ENCODE data around the gene GDF2. TPM values are rescaled to one million over a fixed set of nuclear protein-coding genes. Genes with fewer than 3 reads are reported as not detected.

GDF2 gene
- total and polyA plus RNA-seq, 2 experiments from 2014 or later = not detected

DNA sequence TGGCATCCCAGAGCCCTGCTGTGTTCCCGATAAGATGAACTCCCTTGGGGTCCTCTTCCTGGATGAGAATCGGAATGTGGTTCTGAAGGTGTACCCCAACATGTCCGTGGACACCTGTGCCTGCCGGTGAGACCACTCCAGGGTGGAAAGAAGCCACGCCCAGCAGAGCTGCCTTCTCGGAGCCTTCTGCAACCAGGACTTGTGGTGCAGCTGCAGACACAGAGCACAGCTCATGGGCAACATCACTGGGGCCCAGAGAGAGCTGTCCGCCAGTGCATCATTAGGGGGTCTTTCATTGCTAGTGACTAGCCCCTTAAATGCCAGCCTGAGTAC lies 9.6 kb upstream of the GDF2 start (continued):
- TF ChIP-seq, protein P1, sequence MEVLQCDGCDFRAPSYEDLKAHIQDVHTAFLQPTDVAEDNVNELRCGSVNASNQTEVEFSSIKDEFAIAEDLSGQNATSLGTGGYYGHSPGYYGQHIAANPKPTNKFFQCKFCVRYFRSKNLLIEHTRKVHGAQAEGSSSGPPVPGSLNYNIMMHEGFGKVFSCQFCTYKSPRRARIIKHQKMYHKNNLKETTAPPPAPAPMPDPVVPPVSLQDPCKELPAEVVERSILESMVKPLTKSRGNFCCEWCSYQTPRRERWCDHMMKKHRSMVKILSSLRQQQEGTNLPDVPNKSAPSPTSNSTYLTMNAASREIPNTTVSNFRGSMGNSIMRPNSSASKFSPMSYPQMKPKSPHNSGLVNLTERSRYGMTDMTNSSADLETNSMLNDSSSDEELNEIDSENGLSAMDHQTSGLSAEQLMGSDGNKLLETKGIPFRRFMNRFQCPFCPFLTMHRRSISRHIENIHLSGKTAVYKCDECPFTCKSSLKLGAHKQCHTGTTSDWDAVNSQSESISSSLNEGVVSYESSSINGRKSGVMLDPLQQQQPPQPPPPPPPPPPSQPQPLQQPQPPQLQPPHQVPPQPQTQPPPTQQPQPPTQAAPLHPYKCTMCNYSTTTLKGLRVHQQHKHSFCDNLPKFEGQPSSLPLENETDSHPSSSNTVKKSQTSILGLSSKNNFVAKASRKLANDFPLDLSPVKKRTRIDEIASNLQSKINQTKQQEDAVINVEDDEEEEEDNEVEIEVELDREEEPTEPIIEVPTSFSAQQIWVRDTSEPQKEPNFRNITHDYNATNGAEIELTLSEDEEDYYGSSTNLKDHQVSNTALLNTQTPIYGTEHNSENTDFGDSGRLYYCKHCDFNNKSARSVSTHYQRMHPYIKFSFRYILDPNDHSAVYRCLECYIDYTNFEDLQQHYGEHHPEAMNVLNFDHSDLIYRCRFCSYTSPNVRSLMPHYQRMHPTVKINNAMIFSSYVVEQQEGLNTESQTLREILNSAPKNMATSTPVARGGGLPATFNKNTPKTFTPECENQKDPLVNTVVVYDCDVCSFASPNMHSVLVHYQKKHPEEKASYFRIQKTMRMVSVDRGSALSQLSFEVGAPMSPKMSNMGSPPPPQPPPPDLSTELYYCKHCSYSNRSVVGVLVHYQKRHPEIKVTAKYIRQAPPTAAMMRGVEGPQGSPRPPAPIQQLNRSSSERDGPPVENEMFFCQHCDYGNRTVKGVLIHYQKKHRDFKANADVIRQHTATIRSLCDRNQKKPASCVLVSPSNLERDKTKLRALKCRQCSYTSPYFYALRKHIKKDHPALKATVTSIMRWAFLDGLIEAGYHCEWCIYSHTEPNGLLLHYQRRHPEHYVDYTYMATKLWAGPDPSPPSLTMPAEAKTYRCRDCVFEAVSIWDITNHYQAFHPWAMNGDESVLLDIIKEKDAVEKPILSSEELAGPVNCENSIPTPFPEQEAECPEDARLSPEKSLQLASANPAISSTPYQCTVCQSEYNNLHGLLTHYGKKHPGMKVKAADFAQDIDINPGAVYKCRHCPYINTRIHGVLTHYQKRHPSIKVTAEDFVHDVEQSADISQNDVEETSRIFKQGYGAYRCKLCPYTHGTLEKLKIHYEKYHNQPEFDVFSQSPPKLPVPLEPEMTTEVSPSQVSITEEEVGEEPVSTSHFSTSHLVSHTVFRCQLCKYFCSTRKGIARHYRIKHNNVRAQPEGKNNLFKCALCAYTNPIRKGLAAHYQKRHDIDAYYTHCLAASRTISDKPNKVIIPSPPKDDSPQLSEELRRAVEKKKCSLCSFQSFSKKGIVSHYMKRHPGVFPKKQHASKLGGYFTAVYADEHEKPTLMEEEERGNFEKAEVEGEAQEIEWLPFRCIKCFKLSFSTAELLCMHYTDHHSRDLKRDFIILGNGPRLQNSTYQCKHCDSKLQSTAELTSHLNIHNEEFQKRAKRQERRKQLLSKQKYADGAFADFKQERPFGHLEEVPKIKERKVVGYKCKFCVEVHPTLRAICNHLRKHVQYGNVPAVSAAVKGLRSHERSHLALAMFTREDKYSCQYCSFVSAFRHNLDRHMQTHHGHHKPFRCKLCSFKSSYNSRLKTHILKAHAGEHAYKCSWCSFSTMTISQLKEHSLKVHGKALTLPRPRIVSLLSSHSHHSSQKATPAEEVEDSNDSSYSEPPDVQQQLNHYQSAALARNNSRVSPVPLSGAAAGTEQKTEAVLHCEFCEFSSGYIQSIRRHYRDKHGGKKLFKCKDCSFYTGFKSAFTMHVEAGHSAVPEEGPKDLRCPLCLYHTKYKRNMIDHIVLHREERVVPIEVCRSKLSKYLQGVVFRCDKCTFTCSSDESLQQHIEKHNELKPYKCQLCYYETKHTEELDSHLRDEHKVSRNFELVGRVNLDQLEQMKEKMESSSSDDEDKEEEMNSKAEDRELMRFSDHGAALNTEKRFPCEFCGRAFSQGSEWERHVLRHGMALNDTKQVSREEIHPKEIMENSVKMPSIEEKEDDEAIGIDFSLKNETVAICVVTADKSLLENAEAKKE (CRISPR knock-in tag; IDR thresholded peaks at IDR 0.05) = no peak

DNA sequence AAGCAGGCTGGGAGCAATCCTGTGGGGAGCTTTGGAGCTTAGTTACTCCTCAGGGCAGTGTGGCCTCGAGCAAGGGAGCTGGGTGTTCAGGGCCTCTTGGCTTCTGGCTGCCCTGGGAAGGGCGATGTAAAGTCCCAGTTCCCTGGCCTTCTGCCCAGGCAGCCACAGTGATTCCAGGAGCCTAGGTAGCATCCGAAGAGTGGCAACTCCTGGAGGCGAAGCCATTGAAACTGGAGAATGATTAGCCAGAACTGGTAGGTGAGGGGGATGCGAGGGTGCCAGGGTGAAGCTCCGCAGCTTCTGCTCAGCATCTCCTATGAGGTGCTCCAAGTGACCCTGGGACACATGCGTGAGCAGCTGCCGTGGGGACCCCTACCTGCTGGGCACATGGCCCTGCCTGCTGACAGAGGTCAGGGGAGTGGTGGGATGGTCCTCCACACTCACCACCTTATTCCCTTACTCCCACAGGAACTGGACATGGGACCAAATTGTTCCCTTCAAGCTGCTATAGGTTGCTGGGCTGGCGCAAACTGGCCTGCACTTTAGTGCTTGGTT lies 7.8 kb upstream of the GDF2 start:
- Mint-ChIP-seq H3K4me1 (peaks cover 2% of the 10 kb centered on the region; the same call in 2 of the 3 replicates), H3K27ac (no peak overlapping the region), H3K9me3 (no peaks in the 10 kb centered on the region), H3K27me3 (ENCODE audit: insufficient read depth, low read depth, poor library complexity) (peaks cover 13% of the 10 kb centered on the region), H3K4me3 (no peak overlapping the region), H3K36me3 (ENCODE audit: low read depth) (no peaks in the 10 kb centered on the region)
- Histone ChIP-seq H3K27ac (ENCODE audit: low read depth) (no peak overlapping the region), H3K9me2 (ENCODE audit: insufficient read depth) (no peaks in the 10 kb centered on the region), H3K4me3 (no peak overlapping the region), H3K4me2 (no peak overlapping the region), H4K20me1 (replicated peaks; ENCODE audit: insufficient read depth) (no peaks in the 10 kb centered on the region), H3K79me2 (replicated peaks; ENCODE audit: insufficient read depth) (no peaks in the 10 kb centered on the region), H3K36me3 (ENCODE audit: insufficient read depth) (no peaks in the 10 kb centered on the region), H3K27me3 (ENCODE audit: insufficient read depth) (no peaks in the 10 kb centered on the region), H3F3A (replicated peaks; ENCODE audit: low read depth) (no peaks in the 10 kb centered on the region), H2AFZ (no peak overlapping the region), H3K4me1 (ENCODE audit: insufficient read depth) (no peaks in the 10 kb centered on the region)
- ATAC-seq (no peak), DNase-seq (ENCODE audit: low spot score) (no peak)
- TF ChIP-seq EZH2phosphoT487 (IDR thresholded peaks at IDR 0.05; ENCODE audit: unreplicated experiment) = no peak
- no peak for TF ChIP-seq POLR2AphosphoS5 (IDR thresholded peaks at IDR 0.05; ENCODE audit: low read depth)
- TF ChIP-seq ZNF114 (CRISPR knock-in tag; IDR thresholded peaks at IDR 0.05) = no peak
- TF ChIP-seq JUNB (IDR thresholded peaks at IDR 0.05; ENCODE audit: unreplicated experiment) = no peak
- TF ChIP-seq, protein P2, sequence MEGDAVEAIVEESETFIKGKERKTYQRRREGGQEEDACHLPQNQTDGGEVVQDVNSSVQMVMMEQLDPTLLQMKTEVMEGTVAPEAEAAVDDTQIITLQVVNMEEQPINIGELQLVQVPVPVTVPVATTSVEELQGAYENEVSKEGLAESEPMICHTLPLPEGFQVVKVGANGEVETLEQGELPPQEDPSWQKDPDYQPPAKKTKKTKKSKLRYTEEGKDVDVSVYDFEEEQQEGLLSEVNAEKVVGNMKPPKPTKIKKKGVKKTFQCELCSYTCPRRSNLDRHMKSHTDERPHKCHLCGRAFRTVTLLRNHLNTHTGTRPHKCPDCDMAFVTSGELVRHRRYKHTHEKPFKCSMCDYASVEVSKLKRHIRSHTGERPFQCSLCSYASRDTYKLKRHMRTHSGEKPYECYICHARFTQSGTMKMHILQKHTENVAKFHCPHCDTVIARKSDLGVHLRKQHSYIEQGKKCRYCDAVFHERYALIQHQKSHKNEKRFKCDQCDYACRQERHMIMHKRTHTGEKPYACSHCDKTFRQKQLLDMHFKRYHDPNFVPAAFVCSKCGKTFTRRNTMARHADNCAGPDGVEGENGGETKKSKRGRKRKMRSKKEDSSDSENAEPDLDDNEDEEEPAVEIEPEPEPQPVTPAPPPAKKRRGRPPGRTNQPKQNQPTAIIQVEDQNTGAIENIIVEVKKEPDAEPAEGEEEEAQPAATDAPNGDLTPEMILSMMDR (conservative IDR thresholded peaks at IDR 0.05; ENCODE audit: low read depth in 2 of 2) = no peak
- TF ChIP-seq ZNF331 (CRISPR knock-in tag; IDR thresholded peaks at IDR 0.05; ENCODE audit: low read depth) = no peak
- TF ChIP-seq NANOG (IDR thresholded peaks at IDR 0.05; ENCODE audit: borderline replicate concordance) = no peak
- TF ChIP-seq, protein P3, sequence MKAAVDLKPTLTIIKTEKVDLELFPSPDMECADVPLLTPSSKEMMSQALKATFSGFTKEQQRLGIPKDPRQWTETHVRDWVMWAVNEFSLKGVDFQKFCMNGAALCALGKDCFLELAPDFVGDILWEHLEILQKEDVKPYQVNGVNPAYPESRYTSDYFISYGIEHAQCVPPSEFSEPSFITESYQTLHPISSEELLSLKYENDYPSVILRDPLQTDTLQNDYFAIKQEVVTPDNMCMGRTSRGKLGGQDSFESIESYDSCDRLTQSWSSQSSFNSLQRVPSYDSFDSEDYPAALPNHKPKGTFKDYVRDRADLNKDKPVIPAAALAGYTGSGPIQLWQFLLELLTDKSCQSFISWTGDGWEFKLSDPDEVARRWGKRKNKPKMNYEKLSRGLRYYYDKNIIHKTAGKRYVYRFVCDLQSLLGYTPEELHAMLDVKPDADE (IDR thresholded peaks at IDR 0.05) = no peak
- no peak for TF ChIP-seq CREB1 (CRISPR knock-in tag; IDR thresholded peaks at IDR 0.05; ENCODE audit: low read depth)
- TF ChIP-seq, protein P4, sequence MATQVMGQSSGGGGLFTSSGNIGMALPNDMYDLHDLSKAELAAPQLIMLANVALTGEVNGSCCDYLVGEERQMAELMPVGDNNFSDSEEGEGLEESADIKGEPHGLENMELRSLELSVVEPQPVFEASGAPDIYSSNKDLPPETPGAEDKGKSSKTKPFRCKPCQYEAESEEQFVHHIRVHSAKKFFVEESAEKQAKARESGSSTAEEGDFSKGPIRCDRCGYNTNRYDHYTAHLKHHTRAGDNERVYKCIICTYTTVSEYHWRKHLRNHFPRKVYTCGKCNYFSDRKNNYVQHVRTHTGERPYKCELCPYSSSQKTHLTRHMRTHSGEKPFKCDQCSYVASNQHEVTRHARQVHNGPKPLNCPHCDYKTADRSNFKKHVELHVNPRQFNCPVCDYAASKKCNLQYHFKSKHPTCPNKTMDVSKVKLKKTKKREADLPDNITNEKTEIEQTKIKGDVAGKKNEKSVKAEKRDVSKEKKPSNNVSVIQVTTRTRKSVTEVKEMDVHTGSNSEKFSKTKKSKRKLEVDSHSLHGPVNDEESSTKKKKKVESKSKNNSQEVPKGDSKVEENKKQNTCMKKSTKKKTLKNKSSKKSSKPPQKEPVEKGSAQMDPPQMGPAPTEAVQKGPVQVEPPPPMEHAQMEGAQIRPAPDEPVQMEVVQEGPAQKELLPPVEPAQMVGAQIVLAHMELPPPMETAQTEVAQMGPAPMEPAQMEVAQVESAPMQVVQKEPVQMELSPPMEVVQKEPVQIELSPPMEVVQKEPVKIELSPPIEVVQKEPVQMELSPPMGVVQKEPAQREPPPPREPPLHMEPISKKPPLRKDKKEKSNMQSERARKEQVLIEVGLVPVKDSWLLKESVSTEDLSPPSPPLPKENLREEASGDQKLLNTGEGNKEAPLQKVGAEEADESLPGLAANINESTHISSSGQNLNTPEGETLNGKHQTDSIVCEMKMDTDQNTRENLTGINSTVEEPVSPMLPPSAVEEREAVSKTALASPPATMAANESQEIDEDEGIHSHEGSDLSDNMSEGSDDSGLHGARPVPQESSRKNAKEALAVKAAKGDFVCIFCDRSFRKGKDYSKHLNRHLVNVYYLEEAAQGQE (IDR thresholded peaks at IDR 0.05; ENCODE audit: unreplicated experiment) = no peak
- no peak for TF ChIP-seq EZH2 (IDR thresholded peaks at IDR 0.05; ENCODE audit: low read depth, unreplicated experiment)
- TF ChIP-seq STAT1 (IDR thresholded peaks at IDR 0.05; ENCODE audit: unreplicated experiment) = no peak

Data from GM23338 (cell line).